Caco-2 (cell line): Measurements from ENCODE around the gene FAM3A. TPM values are rescaled to one million over a fixed set of nuclear protein-coding genes. Genes with fewer than 3 reads are reported as not detected.

ENCODE experiments used
- BruUV-seq: library from RNA; stranded (reverse); fragments of 400-500 nt; replicated peaks from 2 replicates; lab custom pipeline; 2021; lab: Mats Ljungman, UMichigan
- CTCF ChIA-PET: fragments of 300-600 bp; sonication (Branson Sonifier 250); formaldehyde crosslinking; loops from one replicate; lab custom pipeline; 2022; ENCODE audit warnings: antibody characterized with exemption; lab: Charles Lee
- POLR2A ChIA-PET: fragments of 300-600 bp; sonication (Branson Sonifier 250); formaldehyde crosslinking; loops from one replicate; lab custom pipeline; 2022; ENCODE audit warnings: antibody characterized with exemption; lab: Charles Lee
- DNase-seq, 2 experiments: peaks; one replicate each; pipeline versions ENCODE4 v3.0.0 to v3.0.0-alpha.2; 2020 to 2022
- H3K27me3 ChIP-seq: replicated peaks from 2 replicates; pipeline ENCODE4 v1.6.0; 2011; ENCODE audit warnings: low read length; ENCODE audit not compliant: control insufficient read depth, insufficient read depth
- H3K36me3 ChIP-seq: 2 replicates; pipeline ENCODE4 v1.5.1; 2011; ENCODE audit warnings: low read length; ENCODE audit not compliant: control insufficient read depth, insufficient read depth
- H3K4me1 ChIP-seq: fragments of 250-450 bp; sonication (Bioruptor Pico); 2 replicates; pipeline ENCODE4 v1.5.1; 2020; ENCODE audit warnings: mild to moderate bottlenecking
- H3K4me3 ChIP-seq: 2 replicates; pipeline ENCODE4 v1.5.1; 2011; ENCODE audit warnings: low read depth, mild to moderate bottlenecking, control low read depth, low read length
- H3K9me3 ChIP-seq: fragments of 250-450 bp; sonication (Bioruptor Pico); 2 replicates; pipeline ENCODE4 v1.5.1; 2020; ENCODE audit warnings: mild to moderate bottlenecking, moderate library complexity
- H3K27ac Mint-ChIP-seq: one replicate; pipeline ENCODE4 v1.8.0; 2022; ENCODE audit warnings: mixed read lengths; ENCODE audit not compliant: unreplicated experiment
- H3K27me3 Mint-ChIP-seq: one replicate; pipeline ENCODE4 v1.8.0; 2022; ENCODE audit warnings: mixed read lengths; ENCODE audit not compliant: insufficient read depth, unreplicated experiment
- H3K36me3 Mint-ChIP-seq: one replicate; pipeline ENCODE4 v1.8.0; 2022; ENCODE audit warnings: mild to moderate bottlenecking, mixed read lengths; ENCODE audit not compliant: insufficient read depth, unreplicated experiment
- H3K4me1 Mint-ChIP-seq: one replicate; pipeline ENCODE4 v1.8.0; 2022; ENCODE audit warnings: low read depth, mixed read lengths; ENCODE audit not compliant: unreplicated experiment
- H3K4me3 Mint-ChIP-seq: one replicate; pipeline ENCODE4 v1.8.0; 2022; ENCODE audit warnings: mild to moderate bottlenecking, moderate library complexity, mixed read lengths; ENCODE audit not compliant: unreplicated experiment
- H3K9me3 Mint-ChIP-seq: one replicate; pipeline ENCODE4 v1.8.0; 2022; ENCODE audit warnings: mixed read lengths; ENCODE audit not compliant: unreplicated experiment
- intact Hi-C: fragments of 100-400 bp; cut with micrococcal nuclease; formaldehyde crosslinking; loops from one replicate; pipeline ENCODE4 v1.10.0; 2022; ENCODE audit not compliant: unreplicated experiment
- total RNA-seq: library from RNA; stranded (reverse); gene quantifications from 2 replicates; pipeline ENCODE4 v1.2.3, GENCODE V29; 2022
- TF ChIP-seq, protein P1 (sequence below), 2 experiments: fragments of 200-600 bp in 1 of 2; IDR thresholded peaks; 1 replicate in 1 of 2; 2 replicates in 1 of 2; pipeline versions ENCODE4 v1.5.1 to v1.8.0; 2011 to 2022; ENCODE audit warnings: antibody characterized with exemption in 1 of 2, control low read depth in 1 of 2, inconsistent platforms in 1 of 2, low read depth in 1 of 2, low read length in 1 of 2, mild to moderate bottlenecking in 1 of 2, moderate library complexity in 1 of 2; ENCODE audit not compliant: insufficient read depth in 1 of 2, severe bottlenecking in 1 of 2, unreplicated experiment in 1 of 2

The FAM3A gene
- total RNA-seq, 1 experiment from 2014 or later = 27.3 TPM

DNA sequence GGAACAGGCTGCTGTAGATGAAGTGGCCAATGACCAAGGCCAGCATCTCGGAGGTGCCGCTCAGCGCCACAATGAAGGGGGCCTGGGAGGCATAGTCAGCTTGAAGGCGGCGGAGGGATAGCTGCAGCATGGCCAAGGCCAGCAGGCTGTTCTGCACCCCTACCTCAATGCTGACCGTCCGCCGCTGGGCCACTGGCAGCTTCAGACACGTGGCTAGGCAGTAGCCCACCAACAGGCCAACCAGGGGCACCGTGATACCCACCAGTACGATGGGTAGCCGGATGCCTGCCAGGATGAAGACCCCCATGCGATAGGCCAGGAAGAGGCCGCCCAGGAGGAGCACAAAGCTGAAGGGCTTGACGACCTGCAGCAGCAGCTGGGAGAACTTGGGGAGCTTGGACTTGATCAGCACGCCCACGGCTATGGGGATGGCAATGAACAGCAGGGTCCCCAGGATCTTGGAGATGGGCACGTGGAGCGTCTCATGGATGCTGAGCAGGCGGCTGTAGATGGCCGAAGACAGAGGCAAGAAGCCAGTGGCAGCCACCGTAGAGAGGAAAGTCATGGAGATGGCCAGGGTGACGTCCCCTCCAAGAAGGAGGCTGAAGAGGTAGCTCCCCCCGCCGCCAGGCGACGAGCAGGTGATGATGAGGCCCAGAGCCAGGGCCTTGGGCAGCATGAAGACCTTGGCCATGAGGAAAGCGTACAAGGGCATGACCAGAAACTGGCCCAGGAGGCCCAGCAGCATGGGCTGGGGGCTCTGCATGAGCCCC is 28.3 kb downstream of the FAM3A start:
- CTCF ChIA-PET = no interaction called here
- Mint-ChIP-seq H3K27me3 (no peaks in the 10 kb centered on the region), H3K4me3 (no peak overlapping the region), H3K9me3 (no peaks in the 10 kb centered on the region), H3K36me3 (peaks cover 15% of the 10 kb centered on the region), H3K27ac (peak overlapping the region; percentile 84), H3K4me1 (peaks cover 6% of the 10 kb centered on the region)
- Histone ChIP-seq H3K4me3 (no peak overlapping the region), H3K27me3 (no peaks in the 10 kb centered on the region), H3K36me3 (0 out of 2 replicates have a peak, but pooled peaks cover 1% of the 10 kb centered on the region), H3K9me3 (no peaks in the 10 kb centered on the region), H3K4me1 (peaks cover 4% of the 10 kb centered on the region; the same call in 1 of the 2 replicates)
- no TSS peak for BruUV-seq
- intact Hi-C loops = no loop called here
- POLR2A ChIA-PET = interaction anchor here (1.1 to 1.2 kb wide), 3 partner anchors 9 to 54 kb away, joined by 3 to 4 read pairs (median 3); partner anchors contain the start of gene LAGE3
- DNase-seq = no peak
- TF ChIP-seq, protein P1, sequence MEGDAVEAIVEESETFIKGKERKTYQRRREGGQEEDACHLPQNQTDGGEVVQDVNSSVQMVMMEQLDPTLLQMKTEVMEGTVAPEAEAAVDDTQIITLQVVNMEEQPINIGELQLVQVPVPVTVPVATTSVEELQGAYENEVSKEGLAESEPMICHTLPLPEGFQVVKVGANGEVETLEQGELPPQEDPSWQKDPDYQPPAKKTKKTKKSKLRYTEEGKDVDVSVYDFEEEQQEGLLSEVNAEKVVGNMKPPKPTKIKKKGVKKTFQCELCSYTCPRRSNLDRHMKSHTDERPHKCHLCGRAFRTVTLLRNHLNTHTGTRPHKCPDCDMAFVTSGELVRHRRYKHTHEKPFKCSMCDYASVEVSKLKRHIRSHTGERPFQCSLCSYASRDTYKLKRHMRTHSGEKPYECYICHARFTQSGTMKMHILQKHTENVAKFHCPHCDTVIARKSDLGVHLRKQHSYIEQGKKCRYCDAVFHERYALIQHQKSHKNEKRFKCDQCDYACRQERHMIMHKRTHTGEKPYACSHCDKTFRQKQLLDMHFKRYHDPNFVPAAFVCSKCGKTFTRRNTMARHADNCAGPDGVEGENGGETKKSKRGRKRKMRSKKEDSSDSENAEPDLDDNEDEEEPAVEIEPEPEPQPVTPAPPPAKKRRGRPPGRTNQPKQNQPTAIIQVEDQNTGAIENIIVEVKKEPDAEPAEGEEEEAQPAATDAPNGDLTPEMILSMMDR (IDR thresholded peaks at IDR 0.05; ENCODE audit: insufficient read depth in 1 of 2, low read depth in 1 of 2, low read length in 1 of 2, severe bottlenecking in 1 of 2, unreplicated experiment in 1 of 2) = no peak

DNA sequence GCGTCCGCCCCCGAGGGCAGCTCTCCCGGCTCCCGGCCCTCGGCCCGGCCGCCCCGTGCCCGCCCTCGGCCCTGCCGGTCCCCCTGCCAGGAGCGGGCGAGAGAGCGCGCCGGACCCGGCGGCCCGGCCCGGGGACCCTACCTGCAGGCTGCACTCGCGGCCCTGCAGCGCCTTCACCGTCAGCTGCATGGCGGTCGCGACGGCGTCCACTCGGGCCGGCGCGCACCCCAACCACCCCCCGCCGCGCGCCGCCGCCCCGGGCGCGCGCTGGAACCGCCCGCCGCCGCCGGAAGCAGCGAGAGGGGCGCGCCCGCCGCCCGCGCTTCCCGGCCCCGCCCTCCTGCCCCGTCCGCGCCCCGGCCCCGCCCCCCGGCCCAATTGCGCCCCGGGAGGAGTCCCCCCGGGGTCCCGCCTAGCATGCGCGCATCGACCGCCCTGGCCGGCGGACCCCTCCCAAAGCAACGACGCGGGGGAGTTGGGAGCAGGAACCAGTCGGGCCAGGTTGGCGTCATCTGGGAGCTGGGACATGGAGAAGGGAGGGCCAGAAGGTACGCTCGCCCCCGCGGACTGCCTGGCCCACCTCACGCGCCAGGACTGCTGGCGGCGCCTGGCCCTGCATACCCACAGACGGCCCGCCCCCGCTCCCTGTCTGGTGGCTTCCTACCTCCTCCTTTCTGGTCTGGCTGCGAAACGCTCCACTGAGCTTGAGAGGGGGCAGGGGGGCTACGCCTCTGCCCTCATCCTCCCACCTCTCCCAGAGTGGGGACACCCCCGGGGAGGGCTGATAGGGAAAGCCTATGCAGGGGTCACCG is 29.4 kb downstream of the FAM3A start, which contains the start of gene UBL4A:
TSS of gene UBL4A (minus strand) at position 220 of the 812 bp plus-strand sequence. CDS start at position 189, 31 bp downstream.
- peak within 1 kb of the TSS; percentile 70 for H3K4me3 ChIP-seq
- peak; percentile 89 to 90 for DNase-seq
- 0 out of 2 replicates have a peak, but pooled peaks cover 1% of the 10 kb centered on the region for H3K36me3 ChIP-seq
- POLR2A ChIA-PET = interaction anchor here (0.6 to 1.2 kb wide), 5 partner anchors 8 to 116 kb away, joined by 3 to 4 read pairs (median 3); partner anchors contain the start of gene LAGE3
- no peaks in the 10 kb centered on the region for H3K9me3 ChIP-seq
- Mint-ChIP-seq H3K36me3 (peaks cover 15% of the 10 kb centered on the region), H3K27ac (peak within 1 kb of the TSS; percentile 84), H3K4me3 (peak within 1 kb of the TSS; percentile 71), H3K4me1 (peaks cover 6% of the 10 kb centered on the region), H3K27me3 (no peaks in the 10 kb centered on the region), H3K9me3 (no peaks in the 10 kb centered on the region)
- TF ChIP-seq, protein P1 (IDR thresholded peaks at IDR 0.05; ENCODE audit: insufficient read depth in 1 of 2, low read depth in 1 of 2, low read length in 1 of 2, severe bottlenecking in 1 of 2, unreplicated experiment in 1 of 2) = no peak
- intact Hi-C loops = no loop called here
- peaks cover 4% of the 10 kb centered on the region; the same call in 1 of the 2 replicates for H3K4me1 ChIP-seq
- BruUV-seq = no TSS peak
- CTCF ChIA-PET = interaction anchor here (0.6 kb wide), 1 partner anchor 41 kb away, joined by 4 read pairs; no protein-coding TSS in a partner anchor
- H3K27me3 ChIP-seq = no peaks in the 10 kb centered on the region

DNA sequence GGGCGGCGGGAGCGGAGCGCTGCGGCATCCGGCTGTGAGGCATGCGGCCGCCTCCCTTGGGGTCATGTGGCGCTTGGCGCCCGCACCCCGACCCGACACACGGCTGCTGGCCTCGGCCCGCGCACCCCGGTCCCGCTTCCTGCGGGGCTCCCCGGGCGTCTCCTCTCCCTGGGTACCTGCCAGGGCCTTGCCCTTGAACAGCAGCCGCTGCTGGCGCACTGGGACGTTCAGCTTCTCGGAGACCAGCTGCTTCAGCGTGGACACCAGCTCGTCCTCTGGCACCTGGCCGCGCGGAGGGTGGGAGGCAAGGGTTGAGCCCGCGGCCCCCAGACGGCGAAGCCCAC is 30.0 kb downstream of the FAM3A start:
- ChIA-PET CTCF (interaction anchor here (0.6 kb wide), 1 partner anchor 41 kb away, joined by 4 read pairs; no protein-coding TSS in a partner anchor), POLR2A (interaction anchor here (0.6 kb wide), 1 partner anchor 33 kb away, joined by 3 read pairs; no protein-coding TSS in a partner anchor)
- H3K4me1 Mint-ChIP-seq = peaks cover under 1% of the 10 kb centered on the region
- Histone ChIP-seq H3K27me3 (no peaks in the 10 kb centered on the region), H3K9me3 (no peaks in the 10 kb centered on the region), H3K4me1 (peaks cover 4% of the 10 kb centered on the region; the same call in 1 of the 2 replicates), H3K4me3 (peak overlapping the region; percentile 70), H3K36me3 (0 out of 2 replicates have a peak, but pooled peaks cover 1% of the 10 kb centered on the region)
- DNase-seq = peak in 1 of 2 experiments; percentile 27
- H3K27ac Mint-ChIP-seq = no peak overlapping the region
- TF ChIP-seq, protein P1 (IDR thresholded peaks at IDR 0.05; ENCODE audit: insufficient read depth in 1 of 2, low read depth in 1 of 2, low read length in 1 of 2, severe bottlenecking in 1 of 2, unreplicated experiment in 1 of 2) = no peak
- no TSS peak for BruUV-seq
- H3K36me3 Mint-ChIP-seq = peaks cover 15% of the 10 kb centered on the region
- peak overlapping the region; percentile 71 for H3K4me3 Mint-ChIP-seq
- H3K9me3 Mint-ChIP-seq = no peaks in the 10 kb centered on the region
- intact Hi-C loops = no loop called here
- no peaks in the 10 kb centered on the region for H3K27me3 Mint-ChIP-seq
